HL-60/S4 treated with retinoic acid at 250 ng/mL for 4 days and 3 days (cell line): ENCODE results near the gene KRTAP9-7.
"Not testable (repeated sequence)": the region's sequence is repeated elsewhere in the genome, so short reads cannot be mapped to it uniquely, and the experiment has no call there.

ENCODE experiments used
- in situ Hi-C: fragments of 300-500 bp; cut with MboI; formaldehyde crosslinking; loops from 2 replicates; pipeline ENCODE4 v1.7.0; 2022; ENCODE audit warnings: low sequenced_read_pairs

Gene KRTAP9-7

DNA sequence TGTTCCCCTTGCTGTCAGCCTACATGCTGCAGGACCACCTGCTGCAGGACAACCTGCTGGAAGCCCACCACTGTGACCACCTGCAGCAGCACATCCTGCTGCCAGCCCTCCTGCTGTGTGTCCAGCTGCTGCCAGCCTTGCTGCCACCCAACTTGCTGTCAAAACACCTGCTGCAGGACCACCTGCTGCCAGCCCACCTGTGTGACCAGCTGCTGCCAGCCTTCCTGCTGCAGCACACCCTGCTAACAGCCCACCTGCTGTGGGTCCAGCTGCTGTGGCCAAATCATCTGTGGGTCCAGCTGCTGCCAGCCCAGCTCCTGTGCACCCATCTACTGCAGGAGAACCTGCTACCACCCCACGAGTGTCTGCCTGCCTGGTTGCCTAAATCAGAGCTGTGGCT, 4.2 kb upstream of the KRTAP9-7 start:
- in situ Hi-C loops, result not testable (repeated sequence)

DNA sequence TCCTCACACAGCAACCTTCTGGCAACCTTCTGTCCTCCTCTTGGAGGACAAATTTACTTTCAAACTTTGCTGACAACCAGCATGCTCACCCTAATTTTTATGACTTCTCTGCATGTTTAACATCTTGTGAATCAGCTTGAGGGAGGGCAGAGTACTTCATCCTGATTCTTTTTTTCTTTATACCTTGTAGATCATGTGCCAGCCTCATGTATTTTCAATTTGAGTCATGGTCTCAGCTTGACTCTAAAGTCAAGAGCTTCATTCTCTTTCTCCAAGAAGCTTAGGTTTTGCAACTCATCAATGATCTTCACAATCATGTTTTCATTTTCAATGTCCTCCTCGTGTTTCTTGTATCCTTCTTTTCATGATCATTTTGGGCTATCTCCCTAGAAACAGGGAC, 3.6 kb upstream of the KRTAP9-7 start:
- in situ Hi-C loops, result no loop called here

DNA sequence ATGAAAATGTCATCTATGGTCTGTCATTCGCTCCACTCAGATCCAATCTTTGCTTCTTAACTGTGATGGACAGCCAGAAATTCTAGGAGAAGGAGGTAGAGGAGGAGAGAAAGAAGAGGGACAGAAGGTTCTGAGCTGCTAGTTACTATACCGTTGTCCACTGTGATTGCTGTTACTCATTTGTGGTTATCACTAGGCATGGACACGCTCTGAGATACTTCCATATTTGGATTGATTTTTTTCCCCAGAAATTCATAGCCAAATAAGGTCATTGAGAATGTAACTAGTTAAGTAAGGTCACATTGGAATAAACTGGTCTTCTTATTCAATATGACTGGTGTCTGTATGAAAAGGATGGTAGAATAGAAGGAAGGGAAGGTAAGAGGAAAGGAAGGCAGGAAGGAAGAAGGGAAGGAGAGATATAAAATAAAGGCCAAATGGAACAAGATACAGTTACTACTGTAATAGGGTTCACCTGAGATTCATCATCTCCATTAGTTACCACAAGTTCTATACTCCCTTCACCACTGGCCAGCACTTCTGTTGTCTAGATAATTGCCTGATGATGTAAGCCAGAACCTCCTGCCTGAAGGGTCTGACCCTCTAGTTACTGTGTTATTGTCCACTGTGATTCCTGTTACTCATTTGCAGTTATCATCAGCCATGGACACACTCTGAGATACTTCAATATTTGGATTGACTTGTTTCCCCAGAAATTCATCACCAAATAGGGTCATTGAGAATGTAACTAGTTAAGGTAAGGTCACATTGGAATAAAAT, 2.9 kb downstream of the KRTAP9-7 start:
- in situ Hi-C loops, result no loop called here

DNA sequence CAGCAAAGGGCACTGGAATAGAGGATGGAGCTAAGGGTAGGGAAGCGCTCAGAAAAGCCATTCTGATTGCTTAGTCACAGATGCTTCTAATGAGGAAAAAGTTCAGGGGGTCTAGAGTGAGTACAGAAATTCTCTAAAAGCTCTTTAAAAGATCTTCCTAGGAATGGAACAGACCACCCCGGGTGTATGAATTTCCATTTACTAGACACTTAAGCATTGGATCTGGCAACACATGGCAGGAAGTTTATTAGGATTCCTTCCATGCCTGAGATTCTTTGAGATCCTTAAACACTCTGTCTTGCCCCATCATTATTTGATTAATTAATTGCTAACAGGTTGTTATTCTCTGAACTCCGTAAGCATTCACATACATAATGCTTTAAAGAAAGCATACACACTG, 8.5 kb downstream of the KRTAP9-7 start:
- in situ Hi-C loops, result no loop called here

DNA sequence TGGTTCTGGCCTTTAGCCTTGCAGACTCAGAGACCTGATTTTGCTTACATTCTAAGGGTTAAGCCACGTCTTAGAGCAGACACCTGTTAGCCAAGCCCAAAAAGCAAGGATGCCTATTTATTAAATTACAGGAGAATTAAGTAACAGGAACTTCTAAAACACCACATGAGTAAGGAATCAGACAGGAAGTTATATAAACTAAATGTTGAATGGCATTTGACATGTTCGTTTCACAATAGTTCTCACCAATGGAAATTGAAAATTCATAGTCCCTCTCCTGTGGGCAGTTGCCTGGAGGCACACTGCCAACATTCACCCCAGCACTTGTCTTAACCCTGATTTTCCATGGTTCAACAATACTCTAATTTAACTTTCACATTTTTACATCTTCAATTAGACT, 9.0 kb downstream of the KRTAP9-7 start:
- in situ Hi-C loops, result no loop called here

DNA sequence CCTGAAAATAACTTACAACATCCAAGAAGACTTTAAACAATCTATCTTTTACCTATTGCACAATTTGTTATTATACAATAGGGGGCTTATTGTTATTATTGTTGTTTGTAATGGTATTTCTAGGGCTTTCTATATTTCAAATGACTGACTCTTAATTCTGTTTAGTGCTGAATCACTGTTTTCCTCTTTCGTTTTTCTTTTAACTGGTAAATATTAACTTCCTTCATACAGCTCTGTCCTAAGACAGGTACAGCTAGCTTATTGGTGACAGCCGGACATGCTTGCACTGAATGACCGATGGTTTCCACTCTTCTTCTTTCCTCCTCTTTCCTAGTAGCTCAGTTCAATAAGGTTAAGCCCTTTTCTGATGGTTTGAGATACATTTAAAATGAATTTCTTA, 11.6 kb downstream of the KRTAP9-7 start:
- in situ Hi-C loops, result no loop called here

DNA sequence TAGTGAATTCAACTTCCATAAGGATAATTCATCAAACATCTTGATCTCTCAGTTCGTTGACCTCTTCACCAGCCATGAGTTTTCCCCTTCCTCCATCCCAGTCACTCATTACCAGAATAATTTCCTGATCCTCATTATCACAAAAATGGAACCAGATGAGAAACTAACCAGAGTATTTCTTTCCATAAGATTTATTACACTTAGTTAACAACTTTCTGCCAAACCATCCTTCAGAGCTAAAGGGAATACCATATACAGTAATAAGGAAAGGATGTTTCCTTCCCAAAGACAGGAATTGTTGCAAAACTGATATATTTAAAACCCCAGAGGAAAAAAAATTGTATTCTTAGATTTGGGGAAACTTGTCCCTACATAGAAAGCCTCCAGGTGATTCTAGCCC, 18.5 kb downstream of the KRTAP9-7 start:
- in situ Hi-C loops, result no loop called here

DNA sequence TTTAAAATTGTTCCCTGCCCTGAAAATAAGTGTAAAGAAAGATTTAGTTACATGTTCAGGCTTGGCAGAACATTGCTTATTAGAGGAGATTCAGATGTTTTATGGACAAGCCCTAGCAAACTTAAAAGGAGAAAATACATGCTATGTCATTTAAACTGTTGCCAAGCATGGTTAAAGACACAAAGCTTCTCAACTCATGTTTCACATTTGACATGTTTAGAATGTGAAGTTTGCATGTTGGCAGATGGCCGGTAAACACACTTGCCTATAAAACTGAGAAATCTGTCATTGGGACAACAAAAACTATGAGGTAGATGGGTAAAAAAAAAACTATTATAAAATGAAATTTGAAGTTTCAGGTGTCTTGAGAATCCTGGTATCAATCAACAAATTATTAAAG, 21.3 kb downstream of the KRTAP9-7 start:
- in situ Hi-C loops, result no loop called here

DNA sequence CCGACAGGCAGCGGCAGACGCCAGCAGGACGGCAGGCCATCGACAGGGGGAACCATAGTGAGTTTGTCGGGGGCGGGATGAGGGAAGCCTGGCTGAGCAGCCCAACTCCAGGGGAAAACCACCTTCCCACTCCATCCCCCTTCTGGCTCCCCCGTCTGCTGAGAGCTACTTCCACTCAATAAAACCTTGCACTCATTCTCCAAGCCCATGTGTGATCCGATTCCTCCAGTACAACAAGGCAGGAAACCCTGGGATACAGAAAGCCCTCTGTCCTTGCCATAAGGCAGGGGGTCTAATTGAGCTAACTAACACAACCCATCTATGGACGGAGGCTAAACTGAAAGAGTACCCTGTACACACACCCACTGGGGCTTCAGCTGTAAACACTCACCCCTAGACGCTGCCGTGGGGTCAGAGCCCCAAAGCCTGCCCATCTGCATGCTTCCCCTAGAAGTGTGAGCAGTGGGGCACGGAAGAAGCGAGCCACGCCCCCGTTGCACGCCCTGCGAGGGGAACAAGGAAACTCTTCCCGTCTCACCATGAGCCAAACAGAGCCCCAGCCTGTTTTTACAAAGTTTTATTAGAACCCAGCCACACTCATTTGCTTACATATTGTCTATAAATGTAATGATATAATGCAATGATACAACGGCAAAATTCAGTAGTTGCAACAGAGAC, 23.1 kb downstream of the KRTAP9-7 start:
- in situ Hi-C loops, result no loop called here

DNA sequence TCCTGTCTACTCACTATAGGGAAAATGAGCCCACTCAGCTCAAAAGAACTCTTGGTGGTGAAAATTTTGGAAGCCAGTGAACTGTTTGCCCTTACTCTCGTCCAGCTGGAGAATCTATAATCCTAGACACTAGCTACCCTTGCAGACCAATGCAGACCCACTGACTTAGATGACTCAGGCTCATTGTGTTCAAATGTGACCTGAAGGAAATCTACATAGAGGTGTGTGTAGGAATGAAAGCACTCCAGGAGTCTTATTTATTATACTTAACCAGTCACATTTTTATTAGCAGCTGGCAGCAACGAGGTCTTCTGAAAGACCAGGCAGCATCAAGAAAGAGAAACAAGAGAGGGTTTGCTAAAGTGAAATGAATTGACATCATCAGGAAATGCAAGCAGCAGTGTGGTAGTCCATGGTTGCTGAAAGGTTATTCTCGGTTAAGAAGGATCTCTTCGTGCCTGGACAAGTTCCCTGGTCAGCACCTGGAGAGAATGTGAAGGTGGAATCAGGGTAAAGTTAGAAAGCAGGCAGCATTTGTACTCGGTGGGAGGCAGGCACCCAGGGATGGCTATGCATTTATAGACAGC, 25.8 kb downstream of the KRTAP9-7 start:
- in situ Hi-C loops, result no loop called here

DNA sequence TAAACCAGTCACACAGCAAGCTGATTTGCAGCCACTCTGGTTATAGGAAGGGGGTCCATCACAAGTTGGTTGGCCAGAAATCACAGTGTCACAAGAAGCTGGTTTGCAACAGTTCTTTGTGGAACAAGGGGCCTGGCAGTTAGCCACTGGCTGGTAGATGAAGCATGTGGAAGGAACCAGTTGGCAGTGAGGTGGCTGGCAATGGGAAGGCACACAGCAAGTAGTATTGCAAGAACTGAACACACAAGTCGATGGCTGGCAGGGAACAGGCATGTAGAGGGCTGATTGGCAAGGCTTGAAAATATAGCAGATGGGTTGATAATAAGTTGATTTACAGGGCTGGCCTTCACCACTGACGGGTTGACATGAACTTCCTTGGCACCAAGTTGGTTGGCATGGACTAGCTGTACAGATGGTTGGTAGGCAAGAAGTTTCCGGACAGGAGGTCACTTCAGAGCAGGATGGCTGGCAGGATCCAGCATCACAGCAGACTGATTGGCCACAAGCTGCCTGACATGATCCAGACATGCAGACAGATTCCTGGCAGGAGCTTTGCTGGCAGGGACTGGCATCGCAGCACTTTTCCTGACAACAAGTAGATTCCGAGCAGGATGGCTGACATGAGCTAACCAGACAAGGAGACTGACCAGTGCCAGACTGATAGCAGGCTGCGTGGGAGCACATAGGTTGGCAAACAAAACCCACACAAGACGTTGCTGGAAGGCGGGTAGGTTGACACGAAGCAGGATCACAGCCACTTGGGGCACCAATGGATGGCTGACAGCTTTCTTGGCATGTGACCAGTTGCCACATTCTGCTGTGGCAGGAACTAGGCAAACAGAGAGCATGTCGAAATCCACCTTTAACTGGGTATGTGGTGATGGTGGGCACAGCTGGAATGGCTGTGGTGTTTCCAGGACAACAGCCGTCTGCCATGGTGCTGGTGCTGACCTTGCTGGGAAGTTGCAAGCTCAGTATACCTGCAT, 26.7 kb downstream of the KRTAP9-7 start, which contains the start of gene KRTAP29-1:
KRTAP29-1 (minus strand) TSS at position 936 of the 986 bp plus-strand sequence; CDS start at position 936, 0 bp downstream.
- in situ Hi-C loops, result no loop called here

DNA sequence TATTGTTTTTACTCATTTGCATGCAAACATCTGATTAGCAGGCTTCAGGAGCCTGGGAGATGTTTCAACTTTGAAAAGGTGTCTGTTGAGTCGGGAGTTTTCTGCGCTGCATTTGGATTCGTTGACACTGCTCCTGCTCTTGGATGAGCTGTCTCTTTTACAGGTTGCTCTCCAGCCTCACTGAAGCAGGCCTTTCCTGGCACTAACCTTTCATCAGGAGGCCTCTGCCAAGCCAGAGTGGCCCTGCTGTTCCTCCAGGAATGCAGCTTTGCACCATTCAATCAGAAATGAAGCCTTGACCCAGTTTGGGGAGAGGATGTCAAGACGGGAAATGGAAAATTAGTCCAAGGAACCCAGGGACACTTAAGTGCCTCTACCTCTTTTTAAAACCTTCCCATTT, 27.5 kb downstream of the KRTAP9-7 start:
- in situ Hi-C loops, result no loop called here

DNA sequence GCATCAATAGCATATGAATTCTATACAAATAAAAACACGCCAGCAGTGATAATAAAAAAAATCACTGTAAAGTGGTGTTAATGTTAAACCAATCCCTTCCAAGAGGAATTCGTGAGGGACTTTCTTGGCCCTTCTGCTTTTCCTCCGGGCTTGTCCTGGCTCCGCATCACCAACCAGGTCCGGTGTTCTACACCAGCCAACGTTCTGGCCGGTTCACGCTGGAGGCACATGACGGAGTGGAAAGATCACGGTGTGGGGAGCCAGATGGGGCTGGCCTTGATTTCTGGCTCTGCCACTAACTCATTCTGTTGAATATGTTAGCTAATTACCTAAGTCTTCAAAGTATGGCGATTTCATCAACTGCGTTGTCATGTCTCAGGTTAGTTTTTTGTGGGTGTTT, 28.6 kb downstream of the KRTAP9-7 start:
- in situ Hi-C loops, result no loop called here

DNA sequence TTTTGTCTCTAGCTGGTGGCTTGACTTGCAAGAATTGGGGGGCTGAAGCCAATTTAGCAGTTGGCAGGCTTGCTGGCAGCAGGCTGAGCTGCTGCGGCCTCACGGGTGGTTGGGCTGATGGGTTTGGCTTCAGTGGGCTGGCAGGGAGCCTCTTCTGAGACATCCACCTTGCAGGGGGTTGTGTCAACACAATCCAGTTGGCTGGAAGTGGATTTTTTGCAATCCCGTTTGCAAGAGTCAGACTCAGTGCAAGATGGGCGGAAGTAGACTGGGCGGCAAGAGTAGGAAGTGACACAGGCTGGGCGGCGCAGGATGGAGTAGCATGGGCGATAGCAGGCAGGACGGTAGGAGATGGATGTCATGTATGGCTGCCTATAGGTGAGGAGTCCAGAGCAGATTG, 32.1 kb downstream of the KRTAP9-7 start:
- in situ Hi-C loops, result no loop called here

DNA sequence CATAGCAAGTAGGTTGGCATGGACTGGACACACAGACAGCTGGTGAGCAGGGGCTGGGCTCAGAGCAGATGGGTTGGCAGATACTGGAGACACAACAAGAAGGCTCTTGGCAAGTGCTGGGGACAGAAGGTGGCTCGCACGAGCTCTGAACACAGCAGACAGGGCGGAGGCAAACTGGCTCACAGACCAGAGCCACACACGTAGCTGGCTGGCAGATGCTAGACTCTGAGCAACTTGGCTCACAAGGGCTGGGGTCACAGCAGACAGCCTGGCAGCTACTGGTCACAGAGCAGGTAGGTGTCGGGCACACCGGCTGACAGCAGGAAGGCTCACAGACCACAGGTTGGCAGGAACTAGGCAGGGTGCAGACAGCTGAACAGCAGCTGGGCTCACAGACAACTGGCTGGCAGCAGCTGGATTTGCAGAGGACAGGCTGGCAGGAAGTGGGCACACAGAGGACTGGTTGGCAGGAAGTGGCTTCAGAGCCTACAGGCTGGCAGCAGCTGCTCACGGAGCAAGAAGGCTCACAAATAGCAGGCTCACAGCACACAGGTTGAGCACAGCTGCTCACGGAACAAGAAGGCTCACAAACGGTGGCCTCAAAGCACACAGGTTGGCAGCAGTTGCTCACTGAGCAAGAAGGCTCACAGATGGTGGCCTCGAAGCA, 32.9 kb downstream of the KRTAP9-7 start:
- in situ Hi-C loops, result no loop called here

DNA sequence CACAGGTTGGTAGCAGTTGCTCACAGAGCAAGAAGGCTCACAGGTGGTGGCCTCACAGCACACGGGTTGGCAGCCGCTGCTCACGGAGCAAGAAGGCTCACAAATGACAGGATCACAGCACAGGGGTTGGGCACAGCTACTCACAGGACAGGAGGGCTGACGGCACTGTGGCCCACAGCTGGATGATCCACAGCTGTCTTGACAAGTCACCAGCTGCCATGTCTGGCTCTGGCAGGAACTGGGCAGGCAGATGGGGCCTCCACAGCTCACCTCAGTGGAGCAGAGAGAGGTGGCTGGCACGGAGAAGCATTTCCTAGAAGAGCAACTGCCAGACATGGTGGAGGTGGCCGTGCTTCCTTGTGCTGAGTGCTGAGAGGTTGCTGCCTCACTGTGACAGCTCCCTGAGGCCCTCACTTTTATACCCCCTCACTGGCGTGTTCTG, 33.4 kb downstream of the KRTAP9-7 start, which contains the start of gene KRTAP16-1:
KRTAP16-1 (minus strand) TSS at position 392 of the 442 bp plus-strand sequence; CDS start at position 336, 56 bp downstream.
- in situ Hi-C loops, result no loop called here

DNA sequence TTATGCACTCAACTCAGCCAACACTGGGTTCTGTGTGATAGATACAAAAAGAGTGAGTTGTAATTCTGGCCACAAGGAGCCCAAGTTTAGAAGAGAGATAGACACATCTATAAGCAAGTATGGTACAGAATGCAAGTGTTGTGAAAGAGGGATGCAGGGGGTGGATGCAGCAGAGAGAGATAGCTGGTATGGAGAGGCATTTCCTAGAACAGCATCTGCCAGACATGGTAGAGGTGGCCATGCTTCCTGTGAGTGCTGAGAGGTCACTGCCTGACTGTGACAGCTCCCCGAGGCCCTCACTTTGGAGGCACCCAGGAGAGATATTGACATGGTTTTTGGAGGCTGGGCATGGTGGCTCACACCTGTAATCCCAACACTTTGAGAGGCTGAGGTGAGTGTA, 35.6 kb downstream of the KRTAP9-7 start:
- in situ Hi-C loops, result no loop called here

DNA sequence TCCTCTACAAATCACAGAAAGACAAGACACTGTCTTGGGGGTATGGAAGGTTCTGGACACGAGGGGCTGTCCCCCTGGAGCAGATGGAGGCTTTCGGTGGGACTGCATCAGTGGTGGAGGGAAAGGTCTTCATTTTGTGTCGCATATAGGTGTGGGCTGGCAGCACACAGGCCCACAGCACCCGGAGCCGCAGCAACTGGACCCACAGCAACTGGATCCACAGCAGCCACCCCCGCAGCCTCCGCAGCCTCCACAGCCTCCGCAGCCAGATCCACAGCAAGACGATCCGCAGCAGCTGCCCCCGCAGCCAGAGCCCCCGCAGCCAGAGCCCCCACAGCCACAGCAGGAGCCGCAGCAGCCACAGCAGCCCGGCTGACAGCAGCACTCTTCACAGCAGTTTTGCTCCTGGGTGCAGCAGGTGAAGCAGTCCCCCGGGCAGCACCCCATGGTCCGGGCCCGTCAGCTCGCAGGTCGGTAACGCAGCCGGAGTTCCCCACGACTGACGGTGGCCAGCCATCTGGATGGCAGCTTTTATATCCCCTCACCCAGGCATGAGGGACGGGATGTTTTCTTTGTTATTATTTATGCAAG, 39.8 kb downstream of the KRTAP9-7 start, which contains the start of gene KRTAP17-1:
KRTAP17-1 (minus strand) TSS at position 507 of the 591 bp plus-strand sequence; CDS start at position 447, 60 bp downstream.
- in situ Hi-C loops, result no loop called here

DNA sequence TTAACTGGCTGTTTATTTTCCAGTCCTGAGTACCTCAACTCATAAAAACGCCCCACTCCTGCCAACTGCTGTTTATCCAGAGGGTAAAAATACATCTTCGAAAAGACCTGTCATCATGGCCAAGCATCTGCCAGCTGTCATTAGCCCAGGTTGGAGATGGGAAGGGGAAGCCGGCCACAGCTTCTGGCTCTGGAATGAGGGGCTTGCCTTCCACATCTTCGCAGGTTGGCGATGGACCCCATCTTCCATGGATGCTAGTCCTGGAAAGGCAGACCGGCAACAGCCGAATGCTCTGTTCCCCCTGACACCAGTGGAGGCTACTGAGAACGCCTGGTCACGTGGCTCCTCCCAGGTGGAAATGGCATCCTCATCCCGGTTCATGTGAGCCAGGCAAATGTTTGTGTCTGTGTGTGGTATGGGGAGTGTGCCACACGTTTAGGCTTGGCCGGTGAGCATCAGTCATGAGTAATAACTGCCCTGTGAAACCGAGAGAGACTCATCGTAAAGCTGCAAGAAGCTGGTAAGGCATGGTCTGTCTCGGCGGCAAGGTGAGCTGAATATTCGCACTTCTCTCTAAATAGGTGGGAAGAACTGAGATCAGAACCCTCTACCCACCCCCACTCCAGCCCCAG, 40.4 kb downstream of the KRTAP9-7 start:
- in situ Hi-C loops, result no loop called here
